GM12878 (cell line): ENCODE measurements around the gene GMPR2. TPM values are rescaled to one million over a fixed set of nuclear protein-coding genes. Genes with fewer than 3 reads are reported as not detected.

ENCODE experiments used
- ATAC-seq: fragments of 200-7000 bp; cut with Tn5 transposase; 3 replicates; pipeline ENCODE4 v1.9.1; 2020; ENCODE audit warnings: mild to moderate bottlenecking, moderate library complexity
- BruUV-seq: library from RNA; stranded (reverse); fragments of 400-500 nt; replicated peaks from 2 replicates; lab custom pipeline; 2021; lab: Mats Ljungman, UMichigan
- CTCF ChIA-PET: fragments of 300-600 bp; sonication (Branson Sonifier 250); formaldehyde crosslinking; extraction: SDS; loops from one replicate; lab custom pipeline; 2021; ENCODE audit warnings: inconsistent platforms; lab: Yijun Ruan, JAX
- POLR2A ChIA-PET: fragments of 350-600 bp; formaldehyde crosslinking; extraction: SDS; loops from one replicate; lab custom pipeline; 2021; ENCODE audit warnings: inconsistent platforms; lab: Charles Lee
- RAD21 ChIA-PET: fragments of 300-600 bp; sonication (Branson Sonifier 250); formaldehyde crosslinking; loops from one replicate; lab custom pipeline; 2023; ENCODE audit warnings: antibody characterized with exemption; ENCODE audit not compliant: unreplicated experiment; lab: Charles Lee
- SMC1A ChIA-PET: fragments of 300-600 bp; sonication (Branson Sonifier 250); formaldehyde crosslinking; loops from one replicate; lab custom pipeline; 2023; ENCODE audit not compliant: unreplicated experiment, uncharacterized antibody; lab: Charles Lee
- DNase-seq: peaks from one replicate; pipeline ENCODE4 v3.0.0-alpha.2; 2011; ENCODE audit warnings: low read depth, low spot score
- FAIRE-seq: peaks from 3 replicates; lab custom pipeline; 2011; peaks lifted over from hg19 to GRCh38; lab: Jason Lieb, UNC
- H2AFZ ChIP-seq: 2 replicates; pipeline ENCODE4 v1.6.0; 2011; ENCODE audit warnings: low read depth, low read length, control low read depth; ENCODE audit not compliant: control insufficient read depth
- H3K27ac ChIP-seq: 2 replicates; pipeline ENCODE4 v1.5.1; 2011; ENCODE audit warnings: control low read depth; ENCODE audit not compliant: control insufficient read depth, insufficient read depth
- H3K27me3 ChIP-seq, 2 experiments: replicated peaks in 1 of 2; 2 replicates each; pipeline versions ENCODE4 v1.6.0 to v1.6.1; 2011; ENCODE audit warnings: low read length in 1 of 2; ENCODE audit not compliant: control insufficient read depth in 2 of 2, insufficient read depth in 2 of 2
- H3K36me3 ChIP-seq, 2 experiments: 2 replicates each; pipeline ENCODE4 v1.5.1; 2011; ENCODE audit warnings: low read length in 1 of 2; ENCODE audit not compliant: control insufficient read depth in 2 of 2, insufficient read depth in 2 of 2
- H3K4me1 ChIP-seq: 2 replicates; pipeline ENCODE4 v1.6.1; 2011; ENCODE audit warnings: mild to moderate bottlenecking, low read length, moderate library complexity, mixed read lengths; ENCODE audit not compliant: control insufficient read depth, insufficient read depth
- H3K4me2 ChIP-seq: 2 replicates; pipeline ENCODE4 v1.6.0; 2011; ENCODE audit warnings: control low read depth; ENCODE audit not compliant: control insufficient read depth, insufficient read depth
- H3K4me3 ChIP-seq: fragments of 200-600 bp; sonication (generic); 2 replicates; pipeline ENCODE4 v1.5.1; 2016
- H3K79me2 ChIP-seq: 2 replicates; pipeline ENCODE4 v1.6.0; 2011; ENCODE audit warnings: low read length; ENCODE audit not compliant: control insufficient read depth, insufficient read depth
- H3K9ac ChIP-seq: 2 replicates; pipeline ENCODE4 v1.8.0; 2011; ENCODE audit warnings: low read length, control low read depth, mixed read lengths; ENCODE audit not compliant: control insufficient read depth, insufficient read depth
- H3K9me3 ChIP-seq: replicated peaks from 3 replicates; pipeline ENCODE4 v1.5.1; 2011; ENCODE audit warnings: mild to moderate bottlenecking, low read length; ENCODE audit not compliant: control insufficient read depth, insufficient read depth
- H4K20me1 ChIP-seq: 2 replicates; pipeline ENCODE4 v1.6.0; 2011; ENCODE audit not compliant: control insufficient read depth, insufficient read depth
- EED ChIP-seq: sonication (generic); IDR thresholded peaks from 2 replicates; pipeline ENCODE4 v1.6.1; 2016; ENCODE audit warnings: antibody characterized with exemption, low read depth
- RB1 ChIP-seq: fragments of 450-650 bp; formaldehyde crosslinking; IDR thresholded peaks from 2 replicates; pipeline ENCODE4 v1.6.1; 2017; ENCODE audit warnings: mild to moderate bottlenecking, borderline replicate concordance
- SMARCA5 ChIP-seq: fragments of 450-650 bp; IDR thresholded peaks from 2 replicates; pipeline ENCODE4 v1.6.1; 2017; ENCODE audit warnings: mild to moderate bottlenecking
- SPI1 ChIP-seq: IDR thresholded peaks from 2 replicates; pipeline ENCODE4 v1.6.1; 2011; ENCODE audit warnings: low read depth, mild to moderate bottlenecking, low read length, moderate library complexity, borderline replicate concordance; ENCODE audit not compliant: insufficient read depth
- WGBS: methylation state at CpG from one replicate; pipeline ENCODE4 v1.1.6; 2016; ENCODE audit warnings: low lambda C conversion rate; ENCODE audit not compliant: insufficient replicate concordance, insufficient coverage; ENCODE audit errors: missing lambda C conversion rate; 5-methylcytosine and 5-hydroxymethylcytosine counted together
- in situ Hi-C: fragments of 300-500 bp; cut with MboI; formaldehyde crosslinking; loops from 9 replicates; pipeline ENCODE4 v1.14.3; 2018; ENCODE audit warnings: mixed read lengths
- intact Hi-C: fragments of 100-400 bp; cut with micrococcal nuclease; formaldehyde crosslinking; loops from one replicate; pipeline ENCODE4 v1.14.2; 2022; ENCODE audit not compliant: unreplicated experiment
- polyA plus RNA-seq, 11 experiments: library from polyadenylated mRNA; depleted of rRNA in 4 of 11; unstranded in 6 of 11; stranded (reverse) in 5 of 11; fragments of >200 nt; fragmentation: Nextera tagmentation in 4 of 11; fragmentation: Illumina TruSeq in 1 of 11; extraction: Ambion mirVana in 4 of 11; extraction: Trizol in 1 of 11; gene quantifications; 1 replicate in 1 of 11; 2 replicates in 10 of 11; pipeline versions ENCODE4 v1.2.1 to v1.2.3, GENCODE V29; 2011 to 2016; ENCODE audit warnings: inconsistent platforms in 2 of 11, missing spikeins in 2 of 11, low read depth in 1 of 11
- total RNA-seq, 4 experiments: library from RNA; depleted of rRNA in 3 of 4; stranded (reverse); fragments of >200 nt in 3 of 4; fragmentation: Illumina TruSeq in 1 of 4; extraction: Trizol in 1 of 4; gene quantifications; 2 replicates each; pipeline versions ENCODE4 v1.2.1 to v1.2.3, GENCODE V29; 2013 to 2021

GMPR2 gene
- total and polyA plus RNA-seq, 10 of the 15 experiments (the other 5 are each of a cell fraction or from before 2014, with no cell fraction given) = 55.1 to 80.3 (median 61.5) TPM

GRCh38 chr14:24277071-24277470, 44.3 kb downstream of the GMPR2 start (continued):
- TF ChIP-seq RB1 (no peak), EED (no peak)

GRCh38 chr14:24277606-24278321, 45.0 kb downstream of the GMPR2 start:
- ATAC-seq (no peak), DNase-seq (no peak), FAIRE-seq (no peak)
- POLR2A ChIA-PET = interaction anchor here (0.6 to 3.0 kb wide), 5 partner anchors 9 to 1351 kb away, joined by 3 to 11 read pairs (median 4); no protein-coding TSS in a partner anchor
- SMC1A ChIA-PET = interaction anchor here (2.9 to 11.8 kb wide), 4 partner anchors 12 to 36 kb away, joined by 18 to 141 read pairs (median 68); partner anchors contain the start of genes DHRS1, NOP9 and TINF2
- Histone ChIP-seq H3K9ac (no peak overlapping the region), H3K9me3 (no peaks in the 10 kb centered on the region; the same call in 2 of the 3 replicates), H3K4me3 (no peak overlapping the region), H3K4me1 (peaks cover 55% of the 10 kb centered on the region), H3K79me2 (peaks cover 2% of the 10 kb centered on the region; the same call in 1 of the 2 replicates), H3K27me3 (no peaks in the 10 kb centered on the region), H4K20me1 (no peaks in the 10 kb centered on the region), H3K4me2 (peak overlapping the region; percentile 30; the same call in 1 of the 2 replicates), H2AFZ (peak overlapping the region; percentile 28; the same call in 1 of the 2 replicates), H3K36me3 (no peaks in the 10 kb centered on the region), H3K27ac (no peak overlapping the region)
- BruUV-seq = no TSS peak
- intact Hi-C loops = no loop called here
- TF ChIP-seq SMARCA5 (no peak), SPI1 (peak; percentile 13; the same call in 1 of the 2 replicates)
- RAD21 ChIA-PET = interaction anchor here (0.7 to 4.8 kb wide), 2 partner anchors 19 to 35 kb away, joined by 3 to 26 read pairs; partner anchors contain the start of gene TINF2
- in situ Hi-C loops = no loop called here
- CTCF ChIA-PET = interaction anchor here (0.6 to 17.1 kb wide), 6 partner anchors 17 to 144 kb away, joined by 3 to 269 read pairs (median 16); partner anchors contain the start of genes CIDEB, DHRS1, NOP9 and TINF2
- WGBS = 65% methylated on average over 11 of the region's 11 CpGs
